ENCODE measurements around the gene DDOST.

DDOST gene

DNA sequence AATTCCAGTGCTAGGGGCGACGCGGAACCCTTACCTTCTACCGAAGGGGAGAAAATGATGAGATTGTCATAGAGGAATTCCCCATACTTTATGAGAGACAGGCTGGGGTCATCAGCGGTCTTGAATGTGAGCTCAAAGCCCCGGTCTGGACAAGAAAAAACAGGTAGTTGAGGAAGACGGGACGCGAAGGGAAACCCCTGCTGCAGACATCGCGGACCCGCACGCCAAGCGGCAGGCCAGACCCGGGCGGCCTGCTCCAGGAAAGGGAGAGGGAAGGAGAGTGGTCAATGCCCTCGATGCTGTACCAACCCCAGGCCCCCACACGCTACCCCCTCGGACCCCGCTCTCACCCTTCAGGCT is 342 bp downstream of the DDOST start:
- DNase-seq (ENCODE audit: low read depth in 2 of 2, low spot score in 1 of 2): no peak

DNA sequence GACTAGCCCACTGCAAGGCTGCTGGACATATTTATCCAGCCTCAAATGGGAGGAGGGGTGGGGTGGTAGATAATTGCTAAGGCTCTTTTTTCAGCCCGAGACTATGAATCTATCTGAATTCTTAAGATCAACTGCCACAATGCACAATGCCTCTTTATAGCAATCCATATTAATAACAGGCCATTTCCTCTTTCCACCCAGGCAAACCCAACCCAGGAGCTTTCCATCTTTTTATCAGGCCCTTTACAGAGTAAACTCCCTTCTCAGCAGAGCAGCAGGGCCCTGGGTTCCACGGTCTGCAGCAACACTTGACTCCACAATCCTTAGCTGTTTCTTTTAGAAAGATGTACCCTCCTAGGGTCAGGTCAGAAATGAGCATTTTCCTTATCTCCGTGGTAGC is 806 bp downstream of the DDOST start:
- DNase-seq (ENCODE audit: low read depth in 2 of 2, low spot score in 1 of 2): no peak

DNA sequence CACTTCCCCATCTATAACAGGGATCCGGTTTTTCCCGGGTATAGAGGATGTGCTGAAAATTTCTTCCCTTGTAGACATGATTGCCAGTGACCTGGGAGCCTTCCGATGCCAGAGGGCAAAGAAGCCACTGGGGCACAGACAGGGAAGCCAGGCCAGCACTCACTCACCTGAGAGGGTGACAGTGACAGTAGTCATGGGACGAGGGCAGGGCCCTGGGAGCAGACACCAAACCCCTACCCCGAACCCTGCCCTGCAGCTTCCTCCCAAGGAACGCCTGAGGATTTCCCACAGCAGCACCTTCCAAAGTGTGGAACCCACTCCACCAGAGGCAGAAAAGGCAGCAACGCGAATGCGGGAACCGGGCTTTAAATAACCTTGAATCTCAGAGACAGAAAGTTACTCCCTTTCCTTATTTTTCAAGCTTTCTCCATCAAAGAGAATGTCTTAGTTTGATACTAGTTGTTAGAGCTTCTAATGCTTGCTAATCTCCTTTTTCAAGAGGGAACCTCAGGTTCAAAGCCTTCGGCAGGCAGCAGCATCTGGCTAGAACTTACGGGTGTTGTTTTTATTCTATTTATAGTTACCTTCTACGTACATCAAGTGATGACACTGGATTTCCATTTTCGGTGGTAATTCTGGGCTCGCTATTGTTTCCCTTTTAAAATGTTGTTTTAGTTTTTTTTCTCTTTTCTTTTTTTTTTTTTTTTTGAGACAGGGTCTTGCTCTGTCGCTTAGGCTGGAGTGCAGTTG is 2.8 kb downstream of the DDOST start:
- no peak for DNase-seq (ENCODE audit: low read depth in 2 of 2, low spot score in 1 of 2)

DNA sequence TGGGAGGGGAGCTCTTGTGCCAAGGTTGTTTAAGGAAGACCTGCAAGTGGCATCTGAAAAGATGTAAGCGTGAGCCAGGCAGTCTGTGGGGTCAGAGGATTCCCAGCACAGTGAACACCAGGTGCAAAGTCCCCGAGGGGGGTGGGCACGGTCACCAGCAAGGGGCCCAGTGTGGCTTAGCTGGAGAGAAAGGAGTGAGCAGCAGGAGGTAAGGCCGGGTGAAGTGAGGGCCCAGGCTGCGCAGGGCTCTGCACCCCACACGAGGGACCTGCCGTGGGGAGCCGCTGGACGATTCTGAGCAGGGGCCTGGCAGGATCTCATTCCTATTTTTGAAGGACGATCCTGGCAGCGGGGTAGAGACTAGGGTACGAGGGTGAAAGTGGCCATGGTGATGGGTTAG is 4.1 kb downstream of the DDOST start:
- DNase-seq (ENCODE audit: low read depth in 2 of 2, low spot score in 1 of 2): no peak

DNA sequence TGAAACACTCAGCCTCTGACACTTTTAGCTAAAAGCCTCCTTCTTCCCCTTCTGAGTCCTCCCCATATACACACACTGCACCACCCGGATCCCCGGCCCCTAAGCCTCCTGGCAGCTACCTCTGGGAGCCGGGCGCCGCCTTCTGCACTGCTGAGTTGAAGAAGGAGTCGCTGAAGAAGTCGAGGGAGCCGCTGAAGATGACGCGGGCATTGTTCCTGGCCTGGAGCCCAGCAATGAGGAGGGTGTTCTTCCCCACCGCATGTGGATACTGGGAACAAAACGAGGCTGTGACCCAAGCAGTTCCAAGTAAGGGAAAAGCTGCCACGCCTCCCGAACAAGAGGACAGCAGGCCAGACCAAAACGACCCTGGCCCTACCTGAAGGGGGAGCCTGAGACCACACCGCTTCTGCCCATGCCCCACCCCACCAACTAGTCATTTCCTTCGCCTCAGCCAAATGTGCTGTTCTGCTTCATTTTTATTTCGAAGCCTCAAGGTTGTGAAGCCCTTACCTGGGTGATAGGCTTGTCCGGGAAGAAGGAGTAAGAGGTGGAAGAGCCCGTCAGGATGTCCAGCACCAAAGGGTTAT is 7.0 kb downstream of the DDOST start:
- DNase-seq (ENCODE audit: low read depth in 2 of 2, low spot score in 1 of 2): no peak

DNA sequence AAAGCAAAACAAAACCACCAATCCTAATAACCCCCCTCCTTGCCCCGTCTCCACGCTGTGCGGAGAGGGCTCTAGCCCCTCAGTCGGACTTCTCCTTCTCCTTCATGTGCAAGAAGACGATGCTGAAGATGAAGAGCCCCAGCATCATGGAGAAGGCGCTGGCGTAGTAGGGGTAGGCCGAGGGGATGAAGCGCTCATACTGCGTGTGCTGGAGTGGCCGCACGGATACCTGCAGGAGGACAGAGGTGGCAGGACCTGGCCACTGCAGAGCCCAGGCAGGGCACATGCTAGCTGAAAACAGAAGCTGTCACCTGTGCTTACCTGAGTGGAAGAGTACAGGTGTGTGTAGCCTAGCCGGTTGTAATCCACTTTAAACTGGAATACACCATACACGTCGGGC is 8.9 kb downstream of the DDOST start:
- no peak for DNase-seq (ENCODE audit: low read depth in 2 of 2, low spot score in 1 of 2)

DNA sequence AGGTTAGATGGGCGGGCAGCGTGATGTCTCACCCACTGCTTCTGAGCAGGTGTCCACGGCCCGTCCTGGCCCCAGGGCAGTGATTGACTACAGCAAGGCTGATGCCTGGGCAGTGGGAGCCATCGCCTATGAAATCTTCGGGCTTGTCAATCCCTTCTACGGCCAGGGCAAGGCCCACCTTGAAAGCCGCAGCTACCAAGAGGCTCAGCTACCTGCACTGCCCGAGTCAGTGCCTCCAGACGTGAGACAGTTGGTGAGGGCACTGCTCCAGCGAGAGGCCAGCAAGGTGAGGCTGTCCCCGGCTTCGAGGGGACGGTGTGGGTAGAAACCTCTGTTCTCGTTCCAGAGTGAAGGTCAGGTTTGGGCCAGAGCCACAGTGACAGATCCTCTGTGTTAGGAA is 12.2 kb downstream of the DDOST start:
- no peak for DNase-seq (ENCODE audit: low read depth in 2 of 2, low spot score in 1 of 2)

DNA sequence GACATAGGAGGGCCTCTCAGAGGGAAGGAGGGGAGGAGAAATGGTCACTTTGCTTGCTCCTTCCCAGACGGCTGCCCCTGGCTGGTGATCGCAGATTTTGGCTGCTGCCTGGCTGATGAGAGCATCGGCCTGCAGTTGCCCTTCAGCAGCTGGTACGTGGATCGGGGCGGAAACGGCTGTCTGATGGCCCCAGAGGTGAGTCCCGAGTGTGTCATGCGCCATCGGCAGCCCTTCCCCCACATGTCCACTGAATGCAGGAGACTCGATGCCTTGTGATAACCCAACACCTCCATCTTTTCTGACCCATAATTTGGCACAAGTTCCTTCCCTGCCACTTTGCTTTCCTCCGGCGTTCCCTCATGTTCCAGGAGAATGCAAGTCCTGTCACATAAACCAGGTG is 12.7 kb downstream of the DDOST start:
- DNase-seq (ENCODE audit: low read depth in 2 of 2, low spot score in 1 of 2): no peak

DNA sequence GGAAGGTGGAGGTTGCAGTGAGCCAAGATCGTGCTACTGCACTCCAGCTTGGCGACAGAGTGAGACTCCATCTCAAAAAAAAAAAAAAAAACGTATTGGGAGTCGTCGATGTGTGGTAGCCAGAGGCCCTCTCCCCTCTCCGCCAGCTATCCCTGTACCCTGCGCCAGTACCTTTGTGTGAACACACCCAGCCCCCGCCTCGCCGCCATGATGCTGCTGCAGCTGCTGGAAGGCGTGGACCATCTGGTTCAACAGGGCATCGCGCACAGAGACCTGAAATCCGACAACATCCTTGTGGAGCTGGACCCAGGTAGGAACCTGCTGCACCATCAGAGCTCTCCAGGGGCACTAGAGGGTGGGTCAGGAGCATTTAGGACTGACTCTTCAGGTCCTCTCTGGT is 15.8 kb downstream of the DDOST start:
- no peak for DNase-seq (ENCODE audit: low read depth in 2 of 2, low spot score in 1 of 2)

DNA sequence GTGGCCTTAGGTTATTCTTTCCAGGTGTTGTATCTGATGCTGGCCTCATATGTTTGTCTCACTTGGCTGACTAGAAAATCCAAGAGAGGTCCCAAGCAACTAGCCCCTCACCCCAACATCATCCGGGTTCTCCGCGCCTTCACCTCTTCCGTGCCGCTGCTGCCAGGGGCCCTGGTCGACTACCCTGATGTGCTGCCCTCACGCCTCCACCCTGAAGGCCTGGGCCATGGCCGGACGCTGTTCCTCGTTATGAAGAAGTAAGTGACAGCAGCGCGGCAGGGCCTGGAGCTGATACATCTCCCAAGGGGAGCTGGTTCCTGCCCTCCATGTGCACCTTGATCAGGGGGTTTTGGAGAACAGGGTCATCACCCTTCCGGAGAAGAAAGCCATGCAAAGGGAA is 16.8 kb downstream of the DDOST start:
- DNase-seq (ENCODE audit: low read depth in 2 of 2, low spot score in 1 of 2): no peak

DNA sequence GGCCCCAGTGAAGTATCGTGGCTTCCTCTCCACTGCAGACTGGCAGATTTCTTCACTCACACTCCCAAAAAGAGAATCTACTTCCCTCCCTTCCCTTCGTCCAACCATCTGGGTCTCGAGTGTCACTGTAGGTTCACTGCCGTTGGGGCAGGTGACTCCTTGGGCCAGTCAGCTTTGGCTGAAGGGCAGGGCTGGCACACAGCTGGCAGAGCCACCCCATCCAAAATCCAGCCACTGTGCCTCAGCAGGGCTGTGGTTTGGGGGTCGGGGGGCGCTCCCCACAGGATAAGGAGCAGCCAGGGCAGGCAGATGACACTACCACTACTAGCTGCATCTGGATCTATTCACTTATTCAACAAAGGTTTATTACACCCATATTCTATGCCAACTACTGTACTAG is 18.1 kb downstream of the DDOST start:
- DNase-seq (ENCODE audit: low read depth in 2 of 2, low spot score in 1 of 2): no peak

DNA sequence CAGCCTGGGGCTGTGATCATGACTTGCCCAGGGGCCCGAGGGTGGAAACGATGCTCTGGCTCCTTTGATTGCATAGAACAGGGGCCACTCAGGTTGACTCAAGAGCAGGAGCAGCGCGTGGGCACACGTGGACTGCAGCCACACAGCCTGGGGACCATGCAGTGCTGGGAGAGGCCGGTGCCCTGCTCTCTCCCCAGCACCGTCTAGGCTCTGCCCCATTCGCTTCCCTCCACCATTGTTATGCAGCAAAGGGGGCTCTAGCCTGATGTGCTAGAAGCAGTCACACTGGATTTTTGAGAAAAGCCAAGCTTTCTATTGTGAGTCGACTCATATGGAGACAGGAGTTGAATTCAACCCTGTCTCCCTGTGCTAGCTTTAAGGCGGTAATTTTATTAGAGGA is 19.2 kb downstream of the DDOST start:
- no peak for DNase-seq (ENCODE audit: low read depth in 2 of 2, low spot score in 1 of 2)

DNA sequence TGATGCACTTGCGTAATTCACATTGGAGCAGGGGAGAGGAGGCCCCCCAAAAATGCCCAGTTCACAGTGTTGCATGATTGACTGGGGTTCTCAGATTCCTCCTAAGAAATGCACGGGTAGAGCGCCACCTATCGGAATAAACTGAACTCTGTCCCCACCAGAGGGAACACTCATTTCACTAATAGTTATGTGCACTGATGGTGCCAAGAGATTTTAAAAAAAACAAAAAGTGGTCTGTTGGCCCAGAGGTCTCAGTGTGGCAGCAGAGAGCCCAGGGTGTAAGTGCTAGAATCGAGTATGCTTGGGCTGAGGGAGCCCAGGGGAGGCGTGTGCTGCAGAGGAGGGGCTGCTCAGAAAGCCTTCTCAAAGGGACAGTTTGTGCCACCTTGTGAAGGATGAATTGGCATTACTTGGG is 21.0 kb downstream of the DDOST start:
- peak; percentile 18 to 30 for DNase-seq (ENCODE audit: low read depth in 2 of 2, low spot score in 1 of 2)

DNA sequence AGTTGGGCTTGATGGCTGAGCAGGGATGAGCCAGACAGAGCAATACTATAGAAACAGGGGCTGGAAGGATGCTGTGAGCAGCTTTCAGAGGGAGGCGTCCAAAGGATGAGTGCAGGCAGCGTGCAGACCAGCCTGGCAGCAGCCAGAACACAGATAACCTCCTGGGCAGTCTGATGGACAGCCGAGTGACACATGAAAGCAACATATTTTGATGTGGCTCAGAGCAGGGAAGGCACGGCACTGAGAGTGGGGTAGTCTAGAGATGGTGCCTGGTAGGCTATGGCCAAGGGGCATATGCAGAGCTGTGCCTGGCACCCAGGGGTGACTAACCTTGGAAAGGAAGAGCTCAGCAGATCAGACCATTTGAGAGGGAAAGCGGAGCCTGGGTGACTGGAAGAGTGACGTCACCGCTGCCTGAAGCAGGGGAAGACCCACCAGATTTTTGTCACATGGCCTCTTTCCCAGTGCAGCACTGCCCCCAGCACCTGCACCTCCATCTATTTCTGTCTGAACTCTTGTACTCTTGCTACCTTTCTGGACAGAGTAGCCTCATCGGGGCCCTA is 24.3 kb downstream of the DDOST start:
- no peak for DNase-seq (ENCODE audit: low read depth in 2 of 2, low spot score in 1 of 2)

DNA sequence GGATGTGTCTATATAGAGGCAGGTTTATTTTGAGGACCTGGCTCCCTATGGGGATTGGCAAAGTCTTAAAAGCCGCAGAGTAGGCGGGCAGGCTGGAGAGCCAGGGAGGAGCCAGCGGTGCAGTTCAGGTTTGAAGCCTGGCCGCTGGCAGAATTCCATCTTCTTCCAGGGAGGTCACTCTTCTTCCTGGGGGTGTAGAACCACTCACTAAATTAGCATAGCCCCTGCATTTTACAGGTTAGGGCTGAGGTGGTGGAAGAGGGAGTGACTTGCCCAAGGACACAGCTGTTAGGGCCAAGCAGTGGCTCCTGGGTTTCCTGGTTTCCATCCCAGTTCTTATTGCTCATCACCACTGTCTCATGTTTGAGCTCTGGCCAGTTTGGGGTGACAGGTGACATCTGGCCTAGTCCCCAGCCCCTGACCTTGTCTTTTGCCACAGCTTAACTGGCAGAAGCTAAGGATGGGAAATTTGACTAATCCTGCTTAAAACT is 26.5 kb downstream of the DDOST start:
- no peak for DNase-seq (ENCODE audit: low read depth in 2 of 2, low spot score in 1 of 2)

DNA sequence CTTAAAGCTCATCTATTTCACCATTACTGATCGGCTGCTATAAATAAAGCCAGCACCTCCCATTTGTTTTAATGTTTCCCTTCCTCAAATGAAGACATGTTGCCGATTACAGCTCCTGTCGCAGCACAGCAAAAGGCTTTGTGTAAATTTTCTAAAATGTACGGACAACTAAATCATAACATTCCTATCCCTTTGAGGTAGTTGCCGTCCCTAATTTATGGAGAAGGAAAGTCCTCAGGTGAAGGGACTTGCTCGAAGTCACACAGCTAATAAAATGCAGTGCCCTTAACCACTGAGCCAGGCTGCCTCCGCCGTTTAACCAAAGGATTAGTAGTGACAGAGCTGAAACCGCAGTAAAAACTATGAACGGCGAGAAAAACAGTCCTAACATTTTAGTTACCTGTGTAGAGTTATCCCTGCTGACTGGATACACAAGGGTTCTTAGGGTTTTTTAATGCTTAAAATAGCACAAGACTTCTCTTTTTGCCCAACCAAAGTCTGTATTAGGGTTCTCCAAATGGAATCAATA is 27.0 kb downstream of the DDOST start:
- DNase-seq (ENCODE audit: low read depth in 2 of 2, low spot score in 1 of 2): no peak

DNA sequence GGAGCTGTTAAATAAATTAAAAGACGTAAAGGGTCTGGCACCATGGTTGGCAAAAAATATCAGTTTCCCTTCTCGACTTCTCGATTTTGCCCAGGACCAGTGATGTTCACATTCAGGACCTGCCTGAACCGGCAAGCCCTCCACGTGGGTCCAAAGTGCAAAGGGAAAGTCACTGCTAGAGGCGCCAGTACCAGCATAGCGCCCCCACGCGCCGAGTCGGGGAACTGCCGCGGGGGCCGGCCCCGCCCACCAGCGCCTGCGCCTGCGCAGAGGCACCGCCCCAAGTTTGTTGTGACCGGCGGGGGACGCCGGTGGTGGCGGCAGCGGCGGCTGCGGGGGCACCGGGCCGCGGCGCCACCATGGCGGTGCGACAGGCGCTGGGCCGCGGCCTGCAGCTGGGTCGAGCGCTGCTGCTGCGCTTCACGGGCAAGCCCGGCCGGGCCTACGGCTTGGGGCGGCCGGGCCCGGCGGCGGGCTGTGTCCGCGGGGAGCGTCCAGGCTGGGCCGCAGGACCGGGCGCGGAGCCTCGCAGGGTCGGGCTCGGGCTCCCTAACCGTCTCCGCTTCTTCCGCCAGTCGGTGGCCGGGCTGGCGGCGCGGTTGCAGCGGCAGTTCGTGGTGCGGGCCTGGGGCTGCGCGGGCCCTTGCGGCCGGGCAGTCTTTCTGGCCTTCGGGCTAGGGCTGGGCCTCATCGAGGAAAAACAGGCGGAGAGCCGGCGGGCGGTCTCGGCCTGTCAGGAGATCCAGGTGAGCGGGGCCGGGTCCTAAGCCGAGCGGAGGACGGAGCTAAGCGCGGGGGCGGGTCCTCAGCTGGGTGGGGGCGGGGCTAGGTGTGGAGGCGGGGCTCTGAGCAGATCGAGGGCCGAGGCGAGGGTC is 27.7 kb downstream of the DDOST start, which contains the start of gene PINK1:
TSS of gene PINK1 (plus strand) at position 269 of the 875 bp plus-strand sequence. CDS start at position 360, 91 bp downstream.
- DNase-seq (ENCODE audit: low read depth in 2 of 2, low spot score in 1 of 2): peak; percentile 52 to 71

DNA sequence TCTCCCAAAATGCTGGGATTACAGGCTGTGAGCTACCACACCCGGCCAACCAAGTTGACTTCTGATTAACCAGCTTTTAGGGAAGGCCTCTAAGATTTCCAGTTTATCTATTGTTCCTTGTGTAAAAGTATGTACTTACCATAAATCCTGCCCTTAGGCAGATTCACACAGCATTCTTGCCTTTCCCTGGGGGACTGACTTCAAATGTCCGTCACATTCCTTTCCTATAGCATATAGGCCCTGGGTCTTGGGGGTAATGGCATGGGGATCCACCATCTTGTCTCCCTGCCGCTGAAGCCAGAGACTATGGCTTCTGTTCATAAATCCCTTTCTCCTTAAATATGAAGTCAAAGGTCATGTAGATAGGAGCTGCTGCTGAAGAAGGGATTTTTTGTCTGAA is 28.8 kb downstream of the DDOST start:
- no peak for DNase-seq (ENCODE audit: low read depth in 2 of 2, low spot score in 1 of 2)

DNA sequence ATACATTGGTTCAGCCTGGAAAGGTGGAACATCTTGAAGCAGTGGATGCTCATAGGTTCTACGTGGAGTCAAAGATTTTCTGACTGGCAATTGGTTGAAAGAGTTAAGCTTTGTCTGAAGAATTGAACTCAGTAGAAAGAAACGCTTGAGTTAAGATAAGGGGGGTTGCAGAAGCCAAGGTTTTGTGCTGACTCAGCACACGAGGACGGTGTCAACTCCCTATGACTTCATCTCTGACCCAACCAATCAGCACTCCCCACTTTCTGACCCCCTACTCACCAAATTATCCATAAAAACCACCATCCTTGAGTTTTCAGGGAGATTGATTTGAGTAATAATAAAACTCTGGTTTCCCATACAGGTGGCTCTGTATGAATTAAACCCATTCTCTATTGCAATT is 30.4 kb downstream of the DDOST start:
- DNase-seq (ENCODE audit: low read depth in 2 of 2, low spot score in 1 of 2): no peak

DNA sequence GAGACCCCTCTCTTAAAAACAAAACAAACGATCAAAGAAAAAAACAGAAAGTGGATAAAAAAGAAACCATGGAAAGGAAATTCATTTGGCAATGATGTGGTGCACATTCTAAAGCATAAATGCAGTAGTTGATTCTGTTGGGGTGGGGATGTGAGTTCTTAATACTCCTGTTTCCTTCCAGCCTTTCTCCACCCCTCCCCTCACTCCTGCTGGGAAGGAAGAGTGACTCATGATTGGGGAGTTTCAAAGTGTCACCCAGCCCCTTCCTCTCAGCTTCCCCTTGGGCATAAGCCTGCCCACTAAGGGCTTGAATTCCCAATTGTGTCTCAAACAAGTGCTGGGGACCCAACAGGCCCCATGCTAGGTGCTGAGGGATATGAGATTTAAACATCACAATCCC is 34.6 kb downstream of the DDOST start:
- no peak for DNase-seq (ENCODE audit: low read depth in 2 of 2, low spot score in 1 of 2)

DNA sequence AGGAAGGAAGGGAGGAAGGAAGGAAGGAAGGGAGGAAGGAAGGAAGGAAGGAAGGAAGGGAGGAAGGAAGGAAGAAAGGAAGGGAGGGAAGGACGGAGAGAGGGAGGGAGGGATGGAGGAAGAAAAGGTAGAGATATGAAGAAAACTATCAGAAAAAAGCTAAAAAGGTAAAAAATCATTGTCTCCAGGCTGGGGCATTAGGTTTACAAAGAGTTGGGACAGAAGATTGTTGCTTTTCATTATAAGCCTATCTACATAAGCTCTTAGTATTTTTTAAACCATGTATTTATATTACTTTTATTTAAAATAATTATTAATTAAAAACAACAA is 35.1 kb downstream of the DDOST start:
- no peak for DNase-seq (ENCODE audit: low read depth in 2 of 2, low spot score in 1 of 2)

Measured in stimulated activated CD8-positive, alpha-beta memory T cell treated with anti-CD3 and anti-CD28 coated beads, Interleukin-4, amount 100 ng/mL, for 4 hours (primary cell).